Smooth muscle cell (in vitro differentiated cells): ENCODE data around the gene ZFPM1. TPM values are rescaled to one million over a fixed set of nuclear protein-coding genes. Genes with fewer than 3 reads are reported as not detected.

ENCODE experiments used
- DNase-seq: peaks from one replicate; lab custom pipeline; 2025; ENCODE audit not compliant: unreplicated experiment; lab: John Stamatoyannopoulos, UW
- H2AFZ ChIP-seq: fragments of 200-600 bp; sonication (generic); 2 replicates; pipeline ENCODE4 v1.6.0; 2016; ENCODE audit warnings: antibody characterized with exemption, low read depth, mild to moderate bottlenecking
- H3F3A ChIP-seq: fragments of 200-600 bp; sonication (generic); 2 replicates; pipeline ENCODE4 v1.6.0; 2017; ENCODE audit warnings: antibody characterized with exemption, low read depth
- H3K27ac ChIP-seq: fragments of 200-600 bp; sonication (generic); 2 replicates; pipeline ENCODE4 v1.5.1; 2016; ENCODE audit warnings: low read depth, mild to moderate bottlenecking
- H3K27me3 ChIP-seq: fragments of 200-600 bp; sonication (generic); 2 replicates; pipeline ENCODE4 v1.6.1; 2016; ENCODE audit warnings: low read depth, mild to moderate bottlenecking
- H3K36me3 ChIP-seq: fragments of 200-600 bp; sonication (generic); 2 replicates; pipeline ENCODE4 v1.5.1; 2016; ENCODE audit warnings: low read depth
- H3K4me1 ChIP-seq: fragments of 200-600 bp; sonication (generic); 2 replicates; pipeline ENCODE4 v1.5.1; 2016; ENCODE audit warnings: low read depth
- H3K4me2 ChIP-seq: fragments of 200-600 bp; sonication (generic); 2 replicates; pipeline ENCODE4 v1.6.0; 2016; ENCODE audit warnings: mild to moderate bottlenecking
- H3K4me3 ChIP-seq: fragments of 200-600 bp; sonication (generic); 2 replicates; pipeline ENCODE4 v1.5.1; 2016; ENCODE audit warnings: mild to moderate bottlenecking
- H3K79me2 ChIP-seq: fragments of 200-600 bp; sonication (generic); 2 replicates; pipeline ENCODE4 v1.6.0; 2016; ENCODE audit warnings: low read depth, mild to moderate bottlenecking
- H3K9ac ChIP-seq: fragments of 200-600 bp; sonication (generic); 2 replicates; pipeline ENCODE4 v1.6.0; 2016; ENCODE audit warnings: low read depth
- H3K9me3 ChIP-seq: fragments of 200-600 bp; sonication (generic); replicated peaks from 2 replicates; pipeline ENCODE4 v1.5.1; 2016; ENCODE audit warnings: low read depth
- H4K20me1 ChIP-seq: fragments of 200-600 bp; sonication (generic); 2 replicates; pipeline ENCODE4 v1.6.0; 2016; ENCODE audit warnings: low read depth
- CTCF ChIP-seq: fragments of 200-600 bp; sonication (generic); IDR thresholded peaks from 2 replicates; pipeline ENCODE4 v1.5.1; 2017; ENCODE audit warnings: borderline replicate concordance, mild to moderate bottlenecking, antibody characterized with exemption; ENCODE audit not compliant: insufficient read depth, poor library complexity, severe bottlenecking
- WGBS: methylation state at CpG from one replicate; pipeline ENCODE4 v1.1.7; 2016; ENCODE audit warnings: low lambda C conversion rate; 5-methylcytosine and 5-hydroxymethylcytosine counted together
- polyA plus RNA-seq: library from polyadenylated mRNA; unstranded; fragments of >200 nt; fragmentation: Nextera tagmentation; extraction: Ambion mirVana; gene quantifications from 2 replicates; pipeline ENCODE4 v1.2.1, GENCODE V29; 2016
- total RNA-seq: library from RNA; depleted of rRNA; stranded (reverse); fragments of >200 nt; gene quantifications from 2 replicates; pipeline ENCODE4 v1.2.3, GENCODE V29; 2014

Gene ZFPM1
- total and polyA plus RNA-seq, 2 experiments from 2014 or later = 0.99 to 4.9 TPM

DNA sequence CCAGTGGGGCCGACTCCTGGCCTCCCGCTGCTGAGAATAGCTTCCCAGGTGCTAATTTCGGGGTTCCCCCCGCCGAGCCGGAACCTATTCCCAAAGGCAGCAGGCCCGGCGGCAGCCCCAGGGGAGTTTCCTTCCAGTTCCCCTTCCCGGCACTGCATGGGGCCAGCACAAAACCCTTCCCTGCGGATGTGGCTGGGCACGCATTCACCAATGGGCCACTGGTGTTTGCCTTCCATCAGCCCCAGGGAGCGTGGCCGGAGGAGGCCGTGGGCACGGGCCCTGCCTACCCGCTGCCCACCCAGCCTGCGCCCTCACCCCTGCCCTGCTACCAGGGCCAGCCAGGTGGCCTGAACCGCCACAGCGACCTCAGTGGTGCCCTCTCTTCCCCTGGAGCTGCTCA lies 24.9 kb upstream of the ZFPM1 start:
- no peak for DNase-seq
- no peak overlapping the region for H3K4me3 ChIP-seq
- no peaks in the 10 kb centered on the region for H3K27me3 ChIP-seq
- H3K36me3 ChIP-seq = no peaks in the 10 kb centered on the region
- no peaks in the 10 kb centered on the region for H3F3A ChIP-seq
- H3K4me2 ChIP-seq = no peak overlapping the region
- no peaks in the 10 kb centered on the region for H3K4me1 ChIP-seq
- no peaks in the 10 kb centered on the region for H3K9me3 ChIP-seq
- no peak overlapping the region for H3K27ac ChIP-seq
- whole genome bisulfite sequencing = 94% methylated on average over 12 of the region's 19 CpGs
- H2AFZ ChIP-seq = no peak overlapping the region
- H3K79me2 ChIP-seq = no peaks in the 10 kb centered on the region
- H3K9ac ChIP-seq = no peak overlapping the region
- TF ChIP-seq CTCF = no peak
- peaks cover 22% of the 10 kb centered on the region for H4K20me1 ChIP-seq

GRCh38 chr16:88428616-88429386 lies 24.3 kb upstream of the ZFPM1 start:
- H3K27me3 ChIP-seq = no peaks in the 10 kb centered on the region
- no peaks in the 10 kb centered on the region for H3K9me3 ChIP-seq
- no peak overlapping the region for H3K4me3 ChIP-seq
- no peaks in the 10 kb centered on the region for H3K36me3 ChIP-seq
- H3K27ac ChIP-seq = no peak overlapping the region
- no peak for DNase-seq
- no peak overlapping the region for H3K9ac ChIP-seq
- no peak overlapping the region for H2AFZ ChIP-seq
- no peaks in the 10 kb centered on the region for H3K79me2 ChIP-seq
- no peak overlapping the region for H3K4me2 ChIP-seq
- peaks cover 15% of the 10 kb centered on the region for H4K20me1 ChIP-seq
- no peak for TF ChIP-seq CTCF
- H3F3A ChIP-seq = no peaks in the 10 kb centered on the region
- 94% methylated on average over 25 of the region's 34 CpGs for WGBS
- H3K4me1 ChIP-seq = no peaks in the 10 kb centered on the region

GRCh38 chr16:88429387-88430184 lies 23.5 kb upstream of the ZFPM1 start:
- Histone ChIP-seq H3K4me2 (no peak overlapping the region), H3K27me3 (no peaks in the 10 kb centered on the region), H4K20me1 (peaks cover 8% of the 10 kb centered on the region), H3K79me2 (no peaks in the 10 kb centered on the region), H3K4me1 (no peaks in the 10 kb centered on the region), H3K9me3 (no peaks in the 10 kb centered on the region), H3F3A (no peaks in the 10 kb centered on the region), H3K4me3 (no peak overlapping the region), H2AFZ (no peak overlapping the region), H3K36me3 (no peaks in the 10 kb centered on the region), H3K9ac (no peak overlapping the region), H3K27ac (no peak overlapping the region)
- DNase-seq = no peak
- 96% methylated on average over 20 of the region's 48 CpGs for WGBS
- TF ChIP-seq CTCF = no peak
